GM20000 (cell line): ENCODE results near the gene KRTAP10-10.
"Not testable (repeated sequence)": the region's sequence is repeated elsewhere in the genome, so short reads cannot be mapped to it uniquely, and the experiment has no call there.

Experiments used
- DNase-seq: peaks from one replicate; pipeline ENCODE4 v3.0.0; 2012; ENCODE audit warnings: low spot score
- TF ChIP-seq, protein P1 (sequence below): IDR thresholded peaks from 2 replicates; pipeline ENCODE4 v1.5.1; 2012; ENCODE audit warnings: mild to moderate bottlenecking, control low read depth; ENCODE audit errors: extremely low read depth, missing control alignments

The KRTAP10-10 gene

DNA sequence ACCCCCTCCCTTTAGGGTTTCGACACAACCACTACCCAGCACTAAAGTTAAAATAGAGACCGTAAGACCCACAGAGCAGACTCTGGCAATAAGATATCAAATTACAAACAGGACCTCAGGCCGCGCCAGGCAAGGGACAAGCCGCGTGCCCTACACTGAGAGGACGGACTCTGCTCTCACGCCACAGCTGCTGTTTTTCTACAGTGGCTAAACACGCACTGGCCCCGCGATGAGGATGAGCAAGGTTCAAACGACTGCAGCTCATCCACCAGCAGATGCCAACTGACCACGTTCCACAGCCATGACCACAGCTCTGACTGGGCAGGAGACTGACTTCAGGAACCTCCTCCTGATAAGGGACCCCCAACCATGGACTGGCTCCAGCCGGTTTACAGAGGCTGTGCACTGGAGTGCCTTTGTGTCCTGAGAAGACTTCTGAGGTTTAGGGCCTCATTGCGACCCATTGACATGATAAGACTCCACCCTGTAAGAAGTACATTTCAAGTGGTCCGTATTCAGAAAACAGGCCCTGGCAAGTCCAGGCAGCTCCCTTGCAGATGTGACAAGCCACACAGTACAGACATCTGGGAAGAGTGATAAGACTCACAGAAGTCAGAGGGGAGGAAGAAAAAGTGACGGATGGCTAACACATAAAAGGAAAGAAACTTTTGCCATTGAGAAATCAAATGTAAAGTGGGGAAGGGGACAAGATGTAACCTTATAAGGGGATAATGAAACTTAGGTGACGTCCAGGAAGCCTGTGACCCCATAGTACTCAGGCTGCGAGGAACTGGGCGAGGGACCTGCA is 43.4 kb upstream of the KRTAP10-10 start:
- TF ChIP-seq, protein P1, sequence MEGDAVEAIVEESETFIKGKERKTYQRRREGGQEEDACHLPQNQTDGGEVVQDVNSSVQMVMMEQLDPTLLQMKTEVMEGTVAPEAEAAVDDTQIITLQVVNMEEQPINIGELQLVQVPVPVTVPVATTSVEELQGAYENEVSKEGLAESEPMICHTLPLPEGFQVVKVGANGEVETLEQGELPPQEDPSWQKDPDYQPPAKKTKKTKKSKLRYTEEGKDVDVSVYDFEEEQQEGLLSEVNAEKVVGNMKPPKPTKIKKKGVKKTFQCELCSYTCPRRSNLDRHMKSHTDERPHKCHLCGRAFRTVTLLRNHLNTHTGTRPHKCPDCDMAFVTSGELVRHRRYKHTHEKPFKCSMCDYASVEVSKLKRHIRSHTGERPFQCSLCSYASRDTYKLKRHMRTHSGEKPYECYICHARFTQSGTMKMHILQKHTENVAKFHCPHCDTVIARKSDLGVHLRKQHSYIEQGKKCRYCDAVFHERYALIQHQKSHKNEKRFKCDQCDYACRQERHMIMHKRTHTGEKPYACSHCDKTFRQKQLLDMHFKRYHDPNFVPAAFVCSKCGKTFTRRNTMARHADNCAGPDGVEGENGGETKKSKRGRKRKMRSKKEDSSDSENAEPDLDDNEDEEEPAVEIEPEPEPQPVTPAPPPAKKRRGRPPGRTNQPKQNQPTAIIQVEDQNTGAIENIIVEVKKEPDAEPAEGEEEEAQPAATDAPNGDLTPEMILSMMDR = no peak
- no peak for DNase-seq

DNA sequence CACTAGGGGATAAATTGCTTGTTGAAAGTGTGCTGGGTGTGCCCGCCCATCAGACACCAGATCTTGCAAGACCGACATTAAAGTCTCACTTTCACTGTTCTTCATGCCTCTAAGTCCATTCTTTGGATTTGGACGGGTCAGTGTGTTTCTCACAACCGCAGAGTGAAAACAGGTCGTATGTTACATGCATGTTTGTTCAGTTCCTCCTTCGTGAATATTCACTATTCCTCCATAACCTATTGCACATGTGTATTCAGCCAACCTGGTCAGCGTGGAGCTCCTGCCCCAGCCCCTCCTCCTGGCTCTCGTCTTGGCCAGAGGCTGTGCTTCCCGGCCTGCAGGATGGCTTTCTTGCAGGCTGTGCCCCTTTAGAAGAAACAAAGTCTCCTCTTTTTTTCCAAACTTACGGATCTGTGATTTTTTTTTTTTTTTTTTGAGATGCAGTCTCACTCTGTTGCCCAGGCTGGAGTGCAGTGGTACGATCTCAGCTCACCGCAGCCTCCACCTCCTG is 42.7 kb upstream of the KRTAP10-10 start:
- DNase-seq = no peak
- TF ChIP-seq, protein P1 = no peak

DNA sequence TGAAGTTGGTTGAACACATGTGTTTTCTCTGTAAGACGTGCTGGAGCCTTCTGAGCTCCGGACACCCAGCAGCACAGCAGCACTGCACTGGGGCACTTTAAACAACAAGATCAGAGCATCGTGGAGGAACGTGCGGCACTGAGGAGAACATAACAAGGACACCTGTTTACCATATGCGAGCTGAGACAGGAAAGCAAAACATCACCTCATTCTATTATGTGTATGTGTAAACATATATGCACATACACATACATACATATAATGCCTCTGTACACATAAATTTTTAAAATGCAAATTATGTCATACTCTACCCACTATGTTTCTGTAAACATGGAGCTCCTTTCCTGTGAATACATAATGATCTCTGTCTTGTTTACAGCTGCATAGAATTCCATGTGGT is 41.6 kb upstream of the KRTAP10-10 start:
- DNase-seq = no peak
- TF ChIP-seq, protein P1 = no peak

DNA sequence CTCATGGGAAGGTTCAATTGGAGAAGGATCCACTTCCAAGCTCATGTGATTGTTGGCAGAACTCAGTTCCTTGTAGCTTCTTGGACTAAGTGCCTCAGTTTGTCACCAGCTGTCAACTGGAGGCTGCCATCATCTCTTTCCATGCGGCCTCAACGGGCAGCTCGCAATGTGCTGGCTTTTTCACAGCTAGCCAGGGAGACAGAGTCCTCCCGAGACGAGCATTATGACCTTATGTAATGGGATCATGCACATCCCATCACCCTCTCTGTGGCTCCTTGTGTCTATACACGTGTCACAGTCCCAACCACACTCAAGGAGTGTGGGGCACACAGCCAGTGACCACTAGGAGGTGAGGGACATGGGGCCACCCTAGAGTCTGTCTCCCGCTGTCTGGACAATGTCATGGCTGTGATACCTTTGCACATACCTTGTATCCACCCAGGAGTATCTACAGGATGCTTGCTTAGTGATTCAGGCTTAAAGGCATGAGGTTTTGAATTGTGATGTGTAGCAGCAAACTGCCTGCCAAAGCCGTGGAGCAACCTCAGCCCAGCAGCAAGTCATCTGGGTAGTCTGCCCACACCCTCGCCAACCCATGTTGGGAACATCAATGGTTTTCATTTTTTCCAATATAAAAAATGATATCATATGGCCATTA is 41.0 kb upstream of the KRTAP10-10 start:
- TF ChIP-seq, protein P1 = no peak
- DNase-seq = no peak

- DNase-seq = no peak
- TF ChIP-seq, protein P1 = no peak
These were observed 39.1 kb upstream of the KRTAP10-10 start for GRCh38 chr21:44598061-44598460.

- TF ChIP-seq, protein P1 = no peak
- DNase-seq = no peak
These were observed 37.7 kb upstream of the KRTAP10-10 start for GRCh38 chr21:44599264-44600029.

DNA sequence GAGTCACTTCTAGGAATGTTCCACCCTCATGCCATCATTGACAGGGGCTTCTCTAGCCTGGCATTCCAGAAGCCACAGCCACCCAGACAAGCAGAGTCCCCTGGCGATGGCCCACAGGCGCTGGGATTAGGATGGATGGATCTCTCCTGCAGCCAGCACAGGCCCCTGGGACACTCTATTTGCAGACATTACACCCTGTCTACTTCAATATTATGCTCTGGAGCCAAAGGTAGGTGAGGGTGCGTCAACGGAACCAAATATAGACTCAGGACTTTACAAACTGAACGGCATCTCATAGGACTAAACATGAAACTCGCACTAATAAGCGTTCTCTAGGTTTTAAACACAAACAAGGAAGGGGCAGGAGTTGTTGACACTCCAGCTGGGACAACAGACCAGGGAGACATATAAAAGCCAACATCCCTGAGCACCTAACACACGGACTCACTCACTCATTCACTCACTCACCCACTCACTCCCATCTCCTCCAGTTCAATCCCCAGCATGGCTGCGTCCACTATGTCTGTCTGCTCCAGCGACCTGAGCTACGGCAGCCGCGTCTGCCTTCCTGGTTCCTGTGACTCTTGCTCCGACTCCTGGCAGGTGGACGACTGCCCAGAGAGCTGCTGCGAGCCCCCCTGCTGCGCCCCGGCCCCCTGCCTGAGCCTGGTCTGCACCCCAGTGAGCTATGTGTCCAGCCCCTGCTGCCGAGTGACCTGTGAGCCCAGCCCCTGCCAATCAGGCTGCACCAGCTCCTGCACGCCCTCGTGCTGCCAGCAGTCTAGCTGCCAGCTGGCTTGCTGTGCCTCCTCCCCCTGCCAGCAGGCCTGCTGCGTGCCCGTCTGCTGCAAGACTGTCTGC is 36.8 kb upstream of the KRTAP10-10 start, which contains the start of gene KRTAP10-7:
Gene KRTAP10-7, plus strand, starts transcription at position 480 of the 861 bp plus-strand sequence. Its CDS starts 25 bp downstream, at position 505.
- not testable (repeated sequence) for DNase-seq

GRCh38 chr21:44601091-44601490 is 36.1 kb upstream of the KRTAP10-10 start:
- DNase-seq = not testable (repeated sequence)
